Neural progenitor cell (in vitro differentiated cells): Measurements from ENCODE around the gene TK2.

ENCODE experiments used
- EZH2phosphoT487 ChIP-seq: fragments of 200-600 bp; sonication (generic); IDR thresholded peaks from 2 replicates; pipeline ENCODE4 v1.6.1; 2017; ENCODE audit warnings: antibody characterized with exemption
- TF ChIP-seq, protein P1 (sequence below): fragments of 200-600 bp; sonication (generic); IDR thresholded peaks from 2 replicates; pipeline ENCODE4 v1.5.1; 2017; ENCODE audit warnings: antibody characterized with exemption, mild to moderate bottlenecking

DNA sequence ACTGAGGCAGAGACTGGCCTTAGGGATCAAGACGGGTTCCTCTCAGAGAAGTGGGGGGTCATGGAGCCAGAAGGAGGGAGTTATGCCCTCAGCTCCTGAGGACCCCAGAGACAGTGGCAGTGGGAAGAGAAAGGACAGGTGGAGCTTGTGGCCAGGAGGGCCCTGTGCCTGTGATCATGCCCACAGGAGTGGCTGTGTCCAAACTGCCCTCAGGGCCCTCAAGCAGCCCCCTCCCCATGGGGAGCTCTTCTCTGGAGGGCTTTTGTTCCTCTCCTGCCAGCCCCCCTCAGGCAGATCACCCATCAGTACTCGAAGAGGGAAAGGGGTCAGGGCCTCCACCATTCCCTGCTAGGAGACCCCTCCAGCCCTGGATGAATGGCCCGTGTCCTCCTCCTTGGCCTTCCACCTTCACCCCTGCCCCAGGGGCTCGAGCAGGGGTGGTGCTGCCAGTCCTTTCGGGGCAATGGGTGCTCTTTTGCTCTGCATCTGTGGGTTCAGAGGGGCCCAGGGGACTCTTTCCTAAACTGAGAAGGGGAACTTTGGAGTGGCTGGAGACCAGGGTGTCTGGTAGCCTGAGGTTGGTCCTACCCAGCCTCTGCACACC is 70.2 kb downstream of the TK2 start:
- TF ChIP-seq, protein P1, sequence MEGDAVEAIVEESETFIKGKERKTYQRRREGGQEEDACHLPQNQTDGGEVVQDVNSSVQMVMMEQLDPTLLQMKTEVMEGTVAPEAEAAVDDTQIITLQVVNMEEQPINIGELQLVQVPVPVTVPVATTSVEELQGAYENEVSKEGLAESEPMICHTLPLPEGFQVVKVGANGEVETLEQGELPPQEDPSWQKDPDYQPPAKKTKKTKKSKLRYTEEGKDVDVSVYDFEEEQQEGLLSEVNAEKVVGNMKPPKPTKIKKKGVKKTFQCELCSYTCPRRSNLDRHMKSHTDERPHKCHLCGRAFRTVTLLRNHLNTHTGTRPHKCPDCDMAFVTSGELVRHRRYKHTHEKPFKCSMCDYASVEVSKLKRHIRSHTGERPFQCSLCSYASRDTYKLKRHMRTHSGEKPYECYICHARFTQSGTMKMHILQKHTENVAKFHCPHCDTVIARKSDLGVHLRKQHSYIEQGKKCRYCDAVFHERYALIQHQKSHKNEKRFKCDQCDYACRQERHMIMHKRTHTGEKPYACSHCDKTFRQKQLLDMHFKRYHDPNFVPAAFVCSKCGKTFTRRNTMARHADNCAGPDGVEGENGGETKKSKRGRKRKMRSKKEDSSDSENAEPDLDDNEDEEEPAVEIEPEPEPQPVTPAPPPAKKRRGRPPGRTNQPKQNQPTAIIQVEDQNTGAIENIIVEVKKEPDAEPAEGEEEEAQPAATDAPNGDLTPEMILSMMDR = no peak
- TF ChIP-seq EZH2phosphoT487 = no peak
